Endothelial cell of umbilical vein (primary cell): ENCODE data around the gene CDCP1. TPM values are rescaled to one million over a fixed set of nuclear protein-coding genes. Genes with fewer than 3 reads are reported as not detected.

Source experiments
- BruUV-seq: library from RNA; stranded (reverse); fragments of 400-500 nt; replicated peaks from 2 replicates; lab custom pipeline; 2021; lab: Mats Ljungman, UMichigan
- CTCF ChIA-PET: fragments of 300-600, 350-600 bp; sonication (Branson Sonifier 250); formaldehyde crosslinking; loops from one replicate; lab custom pipeline; 2021; ENCODE audit warnings: antibody characterized with exemption, inconsistent platforms; lab: Charles Lee
- POLR2A ChIA-PET: fragments of 300-600, 350-600 bp; sonication (Branson Sonifier 250); formaldehyde crosslinking; loops from one replicate; lab custom pipeline; 2021; ENCODE audit warnings: antibody characterized with exemption, inconsistent platforms; lab: Charles Lee
- DNase-seq: peaks from one replicate; pipeline ENCODE4 v3.0.0-alpha.2; 2011; ENCODE audit warnings: low read depth, low spot score
- FAIRE-seq: peaks from 2 replicates; lab custom pipeline; 2011; peaks lifted over from hg19 to GRCh38; lab: Jason Lieb, UNC
- H2AFZ ChIP-seq: 2 replicates; pipeline ENCODE4 v1.6.0; 2012; ENCODE audit warnings: low read depth, low read length, control low read depth, inconsistent platforms
- H3K27ac ChIP-seq: 2 replicates; pipeline ENCODE4 v1.5.1; 2011; ENCODE audit warnings: low read depth, mild to moderate bottlenecking, control low read depth, low read length, moderate library complexity; ENCODE audit not compliant: insufficient read depth
- H3K27me3 ChIP-seq, 2 experiments: 2 replicates each; pipeline versions ENCODE4 v1.6.0 to v1.6.1; 2011; ENCODE audit warnings: low read length in 2 of 2, mixed read lengths in 1 of 2; ENCODE audit not compliant: control insufficient read depth in 2 of 2, insufficient read depth in 2 of 2
- H3K36me3 ChIP-seq, 2 experiments: 2 replicates in 1 of 2; 3 replicates in 1 of 2; pipeline ENCODE4 v1.5.1; 2011; ENCODE audit warnings: low read length in 2 of 2, mild to moderate bottlenecking in 1 of 2, moderate library complexity in 1 of 2; ENCODE audit not compliant: control insufficient read depth in 2 of 2, insufficient read depth in 2 of 2; ENCODE audit errors: extremely low read depth in 1 of 2
- H3K4me1 ChIP-seq: 3 replicates; pipeline ENCODE4 v1.5.1; 2011; ENCODE audit warnings: mild to moderate bottlenecking, low read length; ENCODE audit not compliant: control insufficient read depth, insufficient read depth; ENCODE audit errors: extremely low read depth
- H3K4me2 ChIP-seq: 2 replicates; pipeline ENCODE4 v1.6.1; 2011; ENCODE audit warnings: low read length, control low read depth, mixed read lengths; ENCODE audit not compliant: insufficient read depth
- H3K4me3 ChIP-seq, 3 experiments: fragments of 200-600 bp in 1 of 3; sonication (generic), shearing (Covaris generic) in 1 of 3; replicated peaks in 1 of 3; 2 replicates each; pipeline ENCODE4 v1.5.1; 2011 to 2016; ENCODE audit warnings: control low read depth in 3 of 3, low read length in 3 of 3, mild to moderate bottlenecking in 2 of 3, inconsistent platforms in 1 of 3, low read depth in 1 of 3, moderate library complexity in 1 of 3; ENCODE audit not compliant: insufficient read depth in 1 of 3
- H3K79me2 ChIP-seq: 2 replicates; pipeline ENCODE4 v1.6.0; 2012; ENCODE audit warnings: low read length, inconsistent platforms; ENCODE audit not compliant: control insufficient read depth, insufficient read depth
- H3K9ac ChIP-seq: replicated peaks from 2 replicates; pipeline ENCODE3; 2011; ENCODE audit warnings: low read length, control low read depth; ENCODE audit not compliant: insufficient read depth; ENCODE audit errors: extremely low read depth
- H3K9me1 ChIP-seq: replicated peaks from 3 replicates; pipeline ENCODE4 v1.6.0; 2011; ENCODE audit warnings: mild to moderate bottlenecking, low read length; ENCODE audit not compliant: control insufficient read depth, insufficient read depth; ENCODE audit errors: extremely low read depth
- H3K9me3 ChIP-seq: replicated peaks from 2 replicates; pipeline ENCODE4 v1.5.1; 2012; ENCODE audit warnings: low read length, inconsistent platforms; ENCODE audit not compliant: control insufficient read depth, insufficient read depth
- H4K20me1 ChIP-seq: replicated peaks from 2 replicates; pipeline ENCODE3; 2011; ENCODE audit warnings: mild to moderate bottlenecking, low read length; ENCODE audit not compliant: control insufficient read depth, insufficient read depth; ENCODE audit errors: extremely low read depth
- EZH2 ChIP-seq: IDR thresholded peaks from 2 replicates; pipeline ENCODE4 v1.6.1; 2012; ENCODE audit warnings: borderline replicate concordance, low read depth, mild to moderate bottlenecking, moderate library complexity, low read length, inconsistent platforms; ENCODE audit not compliant: severe bottlenecking
- JUN ChIP-seq: IDR thresholded peaks from 2 replicates; pipeline ENCODE4 v1.6.1; 2011; ENCODE audit warnings: borderline replicate concordance, low read depth; ENCODE audit not compliant: insufficient read length, insufficient read depth
- MYC ChIP-seq: IDR thresholded peaks from one replicate; pipeline ENCODE4 v1.6.1; 2011; ENCODE audit warnings: mild to moderate bottlenecking, low read depth, low read length
- POLR2A ChIP-seq: IDR thresholded peaks from 2 replicates; pipeline ENCODE4 v1.6.1; 2012; ENCODE audit warnings: low read depth, mild to moderate bottlenecking, control low read depth, low read length
- dilution Hi-C: fragments of 300-500 bp; cut with MboI; formaldehyde crosslinking; loops from one replicate; pipeline ENCODE4 v1.15.0; 2019; ENCODE audit warnings: low sequenced_read_pairs; ENCODE audit not compliant: extremely low pct_ligation_motif_present
- intact Hi-C: fragments of 100-400 bp; cut with micrococcal nuclease; formaldehyde crosslinking; loops from one replicate; pipeline ENCODE4 v1.10.0; 2022
- polyA plus RNA-seq, 4 experiments: library from polyadenylated mRNA; depleted of rRNA in 3 of 4; stranded (reverse) in 3 of 4; unstranded in 1 of 4; fragments of >200 nt; gene quantifications; 2 replicates each; pipeline versions ENCODE4 v1.2.1 to v1.2.3, GENCODE V29; 2011 to 2012; ENCODE audit warnings: missing spikeins in 1 of 4
- total RNA-seq: library from RNA; stranded (reverse); gene quantifications from 2 replicates; pipeline ENCODE4 v1.2.3, GENCODE V29; 2021

CDCP1 gene
- total and polyA plus RNA-seq, 2 donors (not counting 3 experiments of a cell fraction or from before 2014, with no cell fraction given): 0.01 to 0.22 TPM

- Histone ChIP-seq H3K79me2 (no peaks in the 10 kb centered on the region), H3K4me2 (no peak overlapping the region), H3K36me3 (no peaks in the 10 kb centered on the region), H3K4me3 (no peak overlapping the region), H3K9me3 (no peaks in the 10 kb centered on the region), H3K27ac (no peak overlapping the region), H4K20me1 (no peaks in the 10 kb centered on the region), H3K9me1 (no peaks in the 10 kb centered on the region), H2AFZ (no peak overlapping the region), H3K9ac (no peak overlapping the region), H3K4me1 (no peaks in the 10 kb centered on the region), H3K27me3 (peaks cover 3 to 5% of the 10 kb centered on the region in 2 experiments)
- ChIA-PET CTCF (interaction anchor here (1.0 kb wide), 1 partner anchor 55 kb away, joined by 3 read pairs; no protein-coding TSS in a partner anchor), POLR2A (no interaction called here)
- no peak for FAIRE-seq
- no peak for DNase-seq
- TF ChIP-seq MYC: no peak
- no peak for TF ChIP-seq EZH2
- no peak for TF ChIP-seq JUN
- intact Hi-C loops (no loop called here), dilution Hi-C loops (no loop called here)
- no TSS peak for BruUV-seq
Measured at GRCh38 chr3:45093176-45093575, 53.0 kb downstream of the CDCP1 start.

- intact Hi-C loops: no loop called here
- CTCF ChIA-PET: interaction anchor here (0.8 to 1.4 kb wide), 6 partner anchors 13 to 117 kb away, joined by 3 to 15 read pairs (median 4); no protein-coding TSS in a partner anchor
Measured at GRCh38 chr3:45092132-45093031, 53.8 kb downstream of the CDCP1 start.

More at GRCh38 chr3:45092132-45093031, 53.8 kb downstream of the CDCP1 start:
- DNase-seq (no peak), FAIRE-seq (peak; percentile 53)
- POLR2A ChIA-PET: no interaction called here
- H3K4me3 ChIP-seq: no peak overlapping the region
- no peaks in the 10 kb centered on the region for H3K36me3 ChIP-seq
- H3K4me2 ChIP-seq: no peak overlapping the region
- H3K9me3 ChIP-seq: no peaks in the 10 kb centered on the region
- peak overlapping the region; percentile 33 for H2AFZ ChIP-seq
- no peaks in the 10 kb centered on the region for H3K9me1 ChIP-seq
- no TSS peak for BruUV-seq
- H3K27ac ChIP-seq: no peak overlapping the region
- peaks cover 2 to 5% of the 10 kb centered on the region in 2 experiments for H3K27me3 ChIP-seq
- no peak overlapping the region for H3K9ac ChIP-seq
- H3K79me2 ChIP-seq: no peaks in the 10 kb centered on the region
- dilution Hi-C loops: no loop called here
- H4K20me1 ChIP-seq: no peaks in the 10 kb centered on the region
- TF ChIP-seq MYC: no peak
- TF ChIP-seq JUN: no peak
- no peak for TF ChIP-seq POLR2A
- no peaks in the 10 kb centered on the region for H3K4me1 ChIP-seq
